HG03064 (cell line): ENCODE results near the gene CRYGC.
A peak's percentile ranks its signal among the peaks of the same experiment; 100 is the strongest.
"Not testable (repeated sequence)": the region's sequence is repeated elsewhere in the genome, so short reads cannot be mapped to it uniquely, and the experiment has no call there.

ENCODE experiments used
- ATAC-seq: cut with Tn5 transposase; IDR thresholded peaks from one replicate; pipeline ENCODE4 v1.9.1; 2021; ENCODE audit warnings: low read depth; ENCODE audit not compliant: unreplicated experiment

Gene CRYGC

GRCh38 chr2:208138334-208138733, 8.7 kb upstream of the CRYGC start:
- not testable (repeated sequence) for ATAC-seq

- no peak for ATAC-seq
Measured at GRCh38 chr2:208136716-208137094, 7.1 kb upstream of the CRYGC start.

GRCh38 chr2:208135794-208136715, 6.4 kb upstream of the CRYGC start:
- no peak for ATAC-seq

DNA sequence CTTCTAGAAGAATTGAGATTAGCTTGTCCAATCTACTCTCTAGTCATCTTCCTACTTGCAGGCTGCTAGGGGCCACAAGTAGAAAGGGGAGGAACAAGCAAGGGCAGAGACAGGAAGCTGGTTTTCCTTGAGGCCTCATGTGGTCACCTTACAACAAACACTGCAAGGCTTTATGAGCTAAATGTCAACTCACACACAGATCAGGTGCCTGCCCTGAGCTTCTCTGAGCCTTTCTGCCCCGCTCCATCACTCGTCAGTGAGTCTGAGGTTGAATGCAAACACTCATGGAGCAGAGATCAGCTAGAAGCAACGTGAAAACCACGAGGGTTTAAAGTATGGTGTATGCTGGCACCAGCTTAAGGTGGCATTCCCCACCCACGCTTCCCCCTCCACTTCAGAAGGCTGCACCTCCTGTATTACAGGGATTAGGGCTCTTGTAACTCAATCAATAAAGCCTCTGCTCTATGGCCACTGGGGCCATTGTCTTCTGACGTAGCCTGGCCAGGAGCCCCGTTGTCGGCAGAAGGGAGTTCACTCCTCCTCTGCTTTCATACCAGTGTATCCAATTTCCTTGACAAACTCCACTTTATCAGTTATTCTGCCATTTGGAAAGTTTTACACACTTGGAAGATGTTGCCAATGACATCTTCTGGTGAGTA, 5.4 kb upstream of the CRYGC start:
- peak; percentile 69 for ATAC-seq

DNA sequence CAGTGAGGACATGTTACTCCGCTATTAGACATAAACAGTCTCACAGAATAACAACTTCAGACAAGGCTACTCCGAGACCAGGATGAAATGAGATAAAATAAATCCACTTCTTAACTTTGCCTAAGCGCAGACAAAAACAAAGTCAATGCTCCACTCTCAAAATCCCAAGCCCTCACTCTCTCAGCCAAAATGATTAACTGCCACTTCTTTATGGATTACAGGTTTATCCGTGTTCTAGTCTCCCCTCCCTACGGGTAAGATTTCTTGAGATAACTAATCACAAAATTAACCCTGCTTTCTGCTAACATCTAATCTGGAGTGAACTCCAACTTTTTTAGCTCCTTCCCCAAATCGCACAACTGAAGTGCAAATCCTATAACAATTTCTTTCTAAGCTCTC, 1.1 kb upstream of the CRYGC start:
- ATAC-seq: no peak

- no peak for ATAC-seq
Measured at GRCh38 chr2:208128136-208128535, 1.5 kb downstream of the CRYGC start.

DNA sequence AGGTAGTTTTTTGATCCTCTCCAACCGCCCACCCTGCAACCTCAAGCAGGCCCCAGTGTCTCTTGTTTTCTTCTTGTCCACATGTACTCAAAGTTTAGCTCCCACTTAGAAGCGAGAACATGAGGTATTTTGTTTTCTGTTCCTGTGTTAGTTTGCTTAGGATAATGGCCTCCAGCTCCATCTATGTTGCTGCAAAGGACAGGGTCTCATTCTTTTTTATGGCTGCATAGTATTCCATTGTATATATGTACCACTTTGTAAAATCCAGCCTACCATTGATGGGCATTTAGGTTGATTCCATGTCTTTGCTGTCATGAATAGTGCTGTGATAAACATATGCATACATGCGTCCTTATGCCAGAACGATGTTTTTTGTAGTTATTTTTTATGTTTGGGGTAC, 2.5 kb downstream of the CRYGC start:
- no peak for ATAC-seq

- ATAC-seq: no peak
Measured at GRCh38 chr2:208125251-208125650, 4.4 kb downstream of the CRYGC start.

GRCh38 chr2:208124013-208124715, 5.5 kb downstream of the CRYGC start, which contains the start of gene CRYGD:
Gene CRYGD, minus strand, starts transcription at chr2:208124524. Its CDS starts 51 bp downstream, at chr2:208124473.
- ATAC-seq: not testable (repeated sequence)

GRCh38 chr2:208122248-208122647, 7.4 kb downstream of the CRYGC start:
- no peak for ATAC-seq

GRCh38 chr2:208118918-208119317, 10.7 kb downstream of the CRYGC start:
- no peak for ATAC-seq

DNA sequence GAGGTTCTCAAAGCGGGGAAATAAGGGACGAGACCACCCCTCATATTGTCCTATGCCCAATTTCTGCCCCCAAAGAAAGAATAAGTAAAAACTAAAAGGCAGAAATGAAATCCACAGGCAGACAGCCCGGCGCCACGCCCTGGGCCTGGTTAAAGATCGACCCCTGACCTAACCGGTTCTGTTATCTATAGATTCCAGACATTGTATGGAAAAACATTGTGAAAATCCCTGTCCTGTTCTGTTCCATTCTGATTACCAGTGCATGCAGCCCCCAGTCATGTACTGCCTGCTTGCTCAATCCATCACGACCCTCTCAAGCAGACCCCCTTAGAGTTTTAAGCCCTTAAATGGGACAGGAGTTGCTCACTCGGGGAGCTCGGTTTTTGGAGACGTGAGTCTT, 12.2 kb downstream of the CRYGC start:
- ATAC-seq: not testable (repeated sequence)

DNA sequence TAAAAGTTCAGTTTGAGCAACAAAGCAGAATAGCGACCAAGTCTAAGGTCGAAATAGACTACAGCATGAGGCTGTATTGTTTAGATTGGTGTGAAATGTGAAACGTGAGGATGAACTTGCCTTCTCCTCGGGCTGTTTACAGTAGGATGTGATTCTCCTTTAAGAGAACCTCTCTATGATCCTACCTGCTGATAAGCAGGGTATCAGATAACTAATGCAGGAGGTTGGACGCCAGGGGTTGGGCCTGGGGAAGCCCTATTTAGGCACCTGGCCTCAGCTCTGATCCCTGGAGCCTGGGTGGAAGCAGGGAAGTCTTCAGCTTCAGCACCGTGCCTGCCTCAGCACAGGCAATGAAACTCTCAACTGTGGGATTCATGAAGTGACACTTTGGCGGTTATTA, 16.7 kb downstream of the CRYGC start:
- no peak for ATAC-seq

DNA sequence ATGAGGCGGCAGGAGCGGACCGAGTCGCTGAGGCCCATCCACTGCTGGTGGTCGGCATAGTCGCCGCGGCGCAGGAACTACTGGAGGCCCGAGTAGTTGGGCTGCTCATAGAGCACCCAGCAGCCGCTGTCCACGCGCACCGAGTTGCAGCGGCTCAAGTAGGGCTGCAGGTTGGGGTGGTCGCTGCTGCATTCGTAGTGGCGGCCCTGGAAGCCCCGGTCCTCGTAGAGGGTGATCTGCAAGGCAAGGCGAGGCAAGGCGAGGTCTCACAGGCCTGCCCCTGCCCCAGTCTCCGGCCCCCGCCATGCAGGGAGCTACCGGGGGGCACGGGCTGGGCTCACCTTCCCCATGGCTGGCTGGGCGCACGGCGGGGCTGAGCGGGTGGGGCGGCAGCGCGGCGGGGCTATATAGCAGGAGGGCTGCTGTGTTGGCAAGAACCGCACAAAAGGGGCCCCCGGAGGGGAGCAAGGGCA, 17.3 kb downstream of the CRYGC start:
- not testable (repeated sequence) for ATAC-seq

GRCh38 chr2:208103616-208104015, 26.0 kb downstream of the CRYGC start:
- no peak for ATAC-seq

GRCh38 chr2:208101716-208102631, 27.7 kb downstream of the CRYGC start:
- no peak for ATAC-seq

- ATAC-seq: no peak
Measured at GRCh38 chr2:208099682-208100470, 29.8 kb downstream of the CRYGC start.

DNA sequence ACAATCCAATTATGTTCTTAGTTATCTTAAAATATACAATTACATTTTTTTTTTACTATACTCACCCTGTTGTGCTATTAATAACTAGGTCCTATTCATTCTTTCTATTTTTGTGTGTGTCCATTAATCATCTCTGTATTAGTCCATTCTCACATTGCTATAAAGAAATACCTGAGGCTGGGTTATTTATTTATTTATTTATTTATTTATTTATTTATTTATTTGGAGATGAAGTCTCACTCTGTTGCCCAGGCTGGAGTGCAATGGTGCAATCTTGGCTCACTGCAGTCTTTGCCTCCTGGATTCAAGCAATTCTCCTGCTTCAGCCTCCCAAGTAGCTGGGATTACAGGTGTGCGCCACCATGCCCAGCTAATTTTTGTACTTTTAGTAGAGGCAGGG, 30.9 kb downstream of the CRYGC start:
- ATAC-seq: not testable (repeated sequence)

DNA sequence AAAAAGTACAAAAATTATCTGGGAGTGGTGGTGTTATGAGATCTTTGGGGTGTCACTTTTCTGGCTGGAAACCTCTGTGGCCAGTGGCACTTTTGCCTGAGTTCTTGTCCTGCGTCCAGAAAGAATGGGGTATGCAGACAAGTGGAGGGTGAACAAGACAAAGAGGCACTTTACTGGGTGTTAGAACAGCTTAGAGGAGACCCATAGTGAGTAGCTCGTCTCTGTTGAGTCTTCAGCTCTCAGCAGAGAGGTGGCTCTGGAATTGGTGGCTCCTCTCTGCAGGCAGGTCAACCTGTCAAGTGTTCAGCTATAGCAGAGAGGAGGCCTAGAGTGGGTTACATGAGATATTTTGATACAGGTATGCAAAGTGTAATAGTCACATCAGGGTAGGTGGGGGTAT, 31.4 kb downstream of the CRYGC start:
- no peak for ATAC-seq
